Ovary (tissue), 9 donors: ENCODE data around the gene ADGRE2. TPM values are rescaled to one million over a fixed set of nuclear protein-coding genes. Genes with fewer than 3 reads are reported as not detected.
"Not testable (repeated sequence)": the region's sequence is repeated elsewhere in the genome, so short reads cannot be mapped to it uniquely, and the experiment has no call there.

Source experiments
- DNase-seq, 5 donors: peaks; one replicate each; pipeline ENCODE4 v3.0.0-alpha.2; 2019 to 2020
- H3K27ac ChIP-seq, 2 donors: fragments of 200-600 bp; one replicate each; pipeline versions ENCODE4 v1.5.1 to v1.8.0; 2019 to 2022
- H3K27me3 ChIP-seq: fragments of 200-600 bp; one replicate; pipeline ENCODE4 v1.8.0; 2022
- H3K36me3 ChIP-seq: fragments of 200-600 bp; sonication (generic); one replicate; pipeline ENCODE4 v1.5.1; 2019
- H3K4me1 ChIP-seq: one replicate; pipeline ENCODE4 v1.8.1; 2013; ENCODE audit warnings: mild to moderate bottlenecking, moderate library complexity; ENCODE audit not compliant: insufficient read depth
- H3K4me3 ChIP-seq: fragments of 200-600 bp; sonication (generic); one replicate; pipeline ENCODE4 v1.5.1; 2017
- H3K9me3 ChIP-seq, 2 donors: fragments of 200-600 bp in 1 of 2; sonication (generic) in 1 of 2; one replicate each; pipeline versions ENCODE4 v1.5.1 to v1.8.1; 2013 to 2019; ENCODE audit warnings: mild to moderate bottlenecking in 1 of 2, moderate library complexity in 1 of 2
- CTCF ChIP-seq, 3 donors: fragments of 450-650 bp in 2 of 3; fragments of 200-600 bp in 1 of 3; IDR thresholded peaks; one replicate each; pipeline versions ENCODE4 v1.5.1 to v1.8.0; 2016 to 2022; ENCODE audit warnings: antibody characterized with exemption in 3 of 3, mild to moderate bottlenecking in 1 of 3
- EP300 ChIP-seq: sonication (generic); formaldehyde crosslinking; IDR thresholded peaks from one replicate; pipeline ENCODE4 v1.6.1; 2017; ENCODE audit warnings: antibody characterized with exemption
- POLR2A ChIP-seq: fragments of 450-650 bp; IDR thresholded peaks from one replicate; pipeline ENCODE4 v1.6.1; 2017; ENCODE audit warnings: antibody characterized with exemption, mild to moderate bottlenecking, moderate library complexity
- WGBS, 3 donors: extraction: QIAGEN DNeasy Blood & Tissue Kit in 1 of 3; methylation state at CpG; one replicate each; pipeline versions ENCODE4 v1.1.5 to v1.1.7; 2013 to 2017; 5-methylcytosine and 5-hydroxymethylcytosine counted together
- intact Hi-C, 4 donors: fragments of 100-400 bp; cut with DNase I; formaldehyde crosslinking; loops; one replicate each; pipeline versions ENCODE4 v1.11.0 to v1.15.1; 2022 to 2023
- polyA plus RNA-seq, 2 donors: library from polyadenylated mRNA; stranded (reverse); fragments of 200-250 nt in 1 of 2; fragments of 350-450 nt in 1 of 2; fragmentation: Illumina TruSeq in 1 of 2; extraction: RNeasy Lipid Tissue Mini Kit (QIAGEN cat#74804) in 1 of 2; gene quantifications; one replicate each; pipeline ENCODE4 v1.2.3, GENCODE V29; 2013 to 2014
- total RNA-seq, 7 donors: library from RNA; depleted of rRNA in 2 of 7; stranded (reverse); fragments of >200 nt in 2 of 7; fragmentation: NEBNext Ultra II Directional in 3 of 7; extraction: Animal tissue kit (Norgen Biotek cat#: 25700) in 3 of 7; gene quantifications; one replicate each; pipeline versions ENCODE4 v1.1.0 to v1.2.4, GENCODE V29; 2016 to 2023
- donor health status: DM: no; HTN: no; CAD: no; lungs with moderate emphysema.
- donor health status: DM: no; HTN: no; CAD: no.
- donor health status: Bipolar disorder and iron deficiency.
- donor health status: DM: yes; HTN: yes; CAD: no.
- donor health status: DM: no; HTN: no; CAD: no.
- donor health status: DM: yes; HTN: yes; CAD: no.

The ADGRE2 gene
- total and polyA plus RNA-seq, 9 donors, result 0.24 to 4.2 (median 1.0) TPM

GRCh38 chr19:14782626-14783409 is 4.5 kb upstream of the ADGRE2 start:
- H3K36me3 ChIP-seq, result no peaks in the 10 kb centered on the region
- TF ChIP-seq CTCF (IDR thresholded peaks at IDR 0.05), result no peak
- no peak for TF ChIP-seq EP300
- TF ChIP-seq POLR2A, result no peak
- H3K27ac ChIP-seq, result no peak overlapping the region
- no peak for DNase-seq
- H3K9me3 ChIP-seq, result no peaks in the 10 kb centered on the region
- H3K4me1 ChIP-seq, result no peaks in the 10 kb centered on the region
- H3K4me3 ChIP-seq, result no peak overlapping the region
- no peaks in the 10 kb centered on the region for H3K27me3 ChIP-seq
- intact Hi-C loops, result no loop called here
- 82 to 86% (median 82%) methylated on average over 16 of the region's 16 CpGs for WGBS, 3 donors

- WGBS, 3 donors, result 89 to 90% (median 90%) methylated on average over 17 of the region's 17 CpGs
- H3K36me3 ChIP-seq, H3K4me1 ChIP-seq, DNase-seq, intact Hi-C loops, H3K27ac ChIP-seq, H3K9me3 ChIP-seq, H3K4me3 ChIP-seq, H3K27me3 ChIP-seq: not testable (repeated sequence)
Observed at GRCh38 chr19:14781713-14782536, 3.6 kb upstream of the ADGRE2 start.

- H3K27me3 ChIP-seq, intact Hi-C loops, H3K9me3 ChIP-seq, H3K4me1 ChIP-seq, H3K27ac ChIP-seq, H3K4me3 ChIP-seq, H3K36me3 ChIP-seq, DNase-seq: not testable (repeated sequence)
- 64 to 78% (median 75%) methylated on average over 14 of the region's 14 CpGs for WGBS, 3 donors
Observed at GRCh38 chr19:14780622-14781225, 2.4 kb upstream of the ADGRE2 start.

GRCh38 chr19:14779151-14779550 is 791 bp upstream of the ADGRE2 start:
- H3K36me3 ChIP-seq, result no peaks in the 10 kb centered on the region
- no peak overlapping the region for H3K4me3 ChIP-seq
- no peak overlapping the region for H3K27ac ChIP-seq
- no peaks in the 10 kb centered on the region for H3K4me1 ChIP-seq
- DNase-seq, result no peak
- no peaks in the 10 kb centered on the region for H3K9me3 ChIP-seq
- intact Hi-C loops, result no loop called here
- H3K27me3 ChIP-seq, result no peaks in the 10 kb centered on the region
- TF ChIP-seq EP300 (no peak), POLR2A (no peak), CTCF (IDR thresholded peaks at IDR 0.05) (no peak)
- WGBS, 3 donors, result 39 to 46% (median 45%) methylated on average over 5 of the region's 5 CpGs

GRCh38 chr19:14777645-14778044 is 715 bp downstream of the ADGRE2 start:
- H3K27ac ChIP-seq, H3K36me3 ChIP-seq, DNase-seq, H3K4me1 ChIP-seq, H3K4me3 ChIP-seq, H3K27me3 ChIP-seq, H3K9me3 ChIP-seq, intact Hi-C loops: not testable (repeated sequence)
- 90 to 93% (median 91%) methylated on average over 4 of the region's 4 CpGs for WGBS, 3 donors
